AG08396 (cell line): ENCODE results near the gene OR4N2.
"Not testable (repeated sequence)": the region's sequence is repeated elsewhere in the genome, so short reads cannot be mapped to it uniquely, and the experiment has no call there.

Source experiments
- DNase-seq: peaks from one replicate; pipeline ENCODE4 v3.0.0; 2012; ENCODE audit warnings: low spot score, mixed read lengths

OR4N2 gene, protein sequence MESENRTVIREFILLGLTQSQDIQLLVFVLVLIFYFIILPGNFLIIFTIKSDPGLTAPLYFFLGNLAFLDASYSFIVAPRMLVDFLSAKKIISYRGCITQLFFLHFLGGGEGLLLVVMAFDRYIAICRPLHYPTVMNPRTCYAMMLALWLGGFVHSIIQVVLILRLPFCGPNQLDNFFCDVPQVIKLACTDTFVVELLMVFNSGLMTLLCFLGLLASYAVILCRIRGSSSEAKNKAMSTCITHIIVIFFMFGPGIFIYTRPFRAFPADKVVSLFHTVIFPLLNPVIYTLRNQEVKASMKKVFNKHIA

DNA sequence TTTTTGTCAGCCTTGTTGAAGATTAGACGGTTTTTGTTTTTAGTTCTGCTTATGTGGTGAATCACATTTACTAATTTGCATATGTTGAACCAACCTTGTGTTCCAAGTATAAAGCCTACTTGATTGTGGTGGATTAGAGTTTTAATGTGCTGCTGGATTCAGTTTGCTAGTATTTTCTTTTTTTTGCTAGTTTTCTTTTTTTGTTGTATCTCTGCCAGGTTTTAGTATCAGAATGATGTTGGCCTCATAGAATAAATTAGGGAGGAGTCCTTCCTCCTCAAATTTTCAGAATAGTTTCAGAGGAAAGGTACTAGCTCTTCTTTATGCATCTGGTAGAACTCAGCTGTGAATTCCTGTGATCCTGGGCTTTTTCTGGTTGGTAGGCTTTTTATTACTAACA lies at the start of gene OR4N2:
Gene OR4N2 (plus strand): TSS at position 301 of the 400 bp plus-strand sequence. CDS start 23,679 bp downstream, outside the sequence.
- not testable (repeated sequence) for DNase-seq

DNA sequence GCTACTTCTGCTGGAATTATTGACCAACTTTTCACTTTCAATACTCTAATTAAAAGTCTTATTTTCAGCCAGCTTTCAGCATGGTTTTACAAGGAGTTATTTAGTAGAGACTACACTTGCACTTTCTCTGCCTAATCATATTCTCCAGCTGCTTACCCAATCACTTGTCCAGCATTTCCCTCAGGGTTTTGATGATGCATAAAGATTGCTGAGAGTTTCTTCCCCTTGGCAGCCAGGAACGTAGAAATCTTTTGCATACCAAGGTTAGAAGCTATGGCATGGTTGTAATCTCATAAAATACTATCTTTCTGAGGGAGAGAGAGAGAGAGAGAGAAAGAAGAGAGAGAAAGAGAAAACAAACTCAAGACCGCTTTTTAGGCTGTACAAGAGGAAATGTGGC lies 49.4 kb upstream of the OR4N2 start:
- no peak for DNase-seq

DNA sequence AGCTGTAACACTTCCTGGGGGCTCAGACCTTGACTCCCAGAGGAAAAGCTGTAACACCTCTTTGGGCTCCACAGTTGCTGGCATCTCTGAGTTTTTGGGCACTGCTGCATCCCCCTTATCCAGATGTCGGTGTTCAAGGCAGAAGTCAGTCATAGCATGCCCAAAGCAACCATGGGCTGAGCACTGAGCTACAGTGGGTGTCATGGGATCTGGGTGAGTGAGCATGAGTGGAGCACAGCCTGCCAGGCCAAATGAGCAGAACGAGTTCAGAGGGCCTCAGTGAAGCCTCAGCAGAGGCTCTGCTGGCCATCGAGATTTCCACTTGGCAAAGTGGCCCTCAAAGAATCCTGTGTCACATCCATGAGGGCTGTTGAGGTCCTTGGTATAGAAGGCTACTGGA lies 32.1 kb upstream of the OR4N2 start:
- not testable (repeated sequence) for DNase-seq

DNA sequence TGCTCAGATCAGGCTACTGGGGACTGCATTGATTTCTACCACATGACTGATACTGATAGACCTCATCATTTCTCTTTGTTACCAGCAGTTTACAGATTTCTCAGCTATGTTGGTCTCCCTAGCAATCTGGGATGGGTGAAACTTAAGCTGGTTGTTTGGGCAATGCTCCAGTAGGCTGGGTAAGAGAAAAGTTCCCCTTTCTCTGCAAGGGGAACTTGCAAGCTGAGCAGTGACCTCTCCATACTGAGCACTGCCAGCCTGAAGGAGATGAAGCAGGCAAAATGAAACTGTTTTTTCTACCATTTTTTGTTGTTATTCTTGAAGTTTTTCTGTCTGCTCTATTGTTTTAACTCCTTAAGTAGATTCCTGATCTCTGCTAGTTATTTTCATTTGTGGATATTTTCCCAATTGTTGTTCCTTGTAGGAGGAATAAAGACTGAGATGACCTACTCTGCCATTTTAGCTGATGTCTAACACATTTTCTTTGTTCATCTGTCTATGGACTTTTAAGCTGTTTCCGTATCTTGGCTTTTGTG lies 31.6 kb upstream of the OR4N2 start:
- no peak for DNase-seq

DNA sequence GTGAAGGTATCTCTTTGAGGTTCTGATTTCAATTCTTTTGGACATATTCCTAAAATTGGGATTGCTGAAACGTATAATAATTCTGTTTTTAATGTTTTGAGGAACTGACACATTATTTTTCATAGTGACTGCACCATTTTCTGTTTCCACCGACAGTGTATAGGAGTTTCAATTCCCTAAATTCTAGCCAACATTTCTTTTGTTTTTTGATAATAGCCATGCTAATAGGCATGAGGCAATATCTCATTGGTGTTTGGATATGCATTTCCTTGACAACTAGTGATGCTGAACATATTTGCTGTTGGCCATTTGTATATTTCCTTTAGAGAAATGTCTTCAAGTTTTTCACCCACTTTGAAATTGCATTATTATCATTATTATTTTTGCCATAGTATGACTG lies 31.1 kb upstream of the OR4N2 start:
- DNase-seq = not testable (repeated sequence)

DNA sequence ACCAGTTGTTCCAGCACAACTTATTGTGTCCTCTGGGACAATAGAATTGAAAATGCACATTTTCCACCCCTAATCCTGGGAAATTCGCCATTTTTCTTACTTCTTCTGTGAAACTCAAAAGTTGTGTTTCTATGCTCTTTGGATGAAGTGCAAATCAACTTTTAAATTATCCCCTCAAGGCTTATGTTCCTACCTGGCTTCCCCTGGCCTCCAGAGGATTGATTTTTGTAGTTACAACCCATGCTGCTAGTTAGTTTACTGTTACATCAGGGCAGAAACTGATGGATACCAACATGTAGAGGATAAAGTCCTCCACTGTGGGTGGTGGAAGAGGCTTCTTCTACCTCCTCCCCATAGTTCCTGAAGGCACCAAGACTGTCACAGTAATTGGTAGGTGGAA lies 30.4 kb upstream of the OR4N2 start, which contains the start of gene OR4M1:
Gene OR4M1 (plus strand): TSS at position 301 of the 400 bp plus-strand sequence. CDS start 6,819 bp downstream, outside the sequence.
- DNase-seq = not testable (repeated sequence)

DNA sequence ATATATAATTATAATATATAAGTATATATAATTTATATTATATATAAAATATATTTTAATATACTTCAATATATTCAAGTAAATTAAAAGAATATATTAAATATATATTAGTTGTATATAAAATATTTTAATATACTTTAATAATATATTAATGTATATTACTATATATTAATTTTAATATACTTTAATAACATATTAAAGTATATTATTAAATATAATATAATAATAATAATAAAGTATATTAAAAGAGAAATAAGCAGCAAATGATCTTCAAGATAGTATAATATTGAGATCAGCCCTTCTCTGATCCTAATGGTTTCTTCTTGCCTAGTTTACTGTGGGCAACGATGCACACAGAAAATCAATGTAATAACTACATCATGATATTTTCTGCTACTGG lies 28.0 kb upstream of the OR4N2 start:
- no peak for DNase-seq

DNA sequence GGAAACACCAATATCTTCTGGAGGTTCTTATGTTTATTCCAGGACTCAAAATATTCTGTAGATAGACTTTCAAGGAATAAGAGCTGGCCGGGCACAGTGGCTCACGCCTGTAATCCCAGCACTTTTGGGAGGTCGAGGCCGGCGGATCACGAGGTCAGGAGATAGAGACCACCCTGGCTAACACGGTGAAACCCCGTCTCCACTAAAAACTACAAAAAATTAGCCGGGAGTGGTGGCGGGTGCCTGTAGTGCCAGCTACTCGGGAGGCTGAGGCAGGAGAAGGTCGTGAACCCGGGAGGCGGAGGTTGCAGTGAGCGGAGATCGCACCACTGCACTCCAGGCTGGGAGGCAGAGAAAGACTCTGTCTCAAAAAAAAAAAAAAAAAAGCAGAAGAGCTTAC lies 17.7 kb upstream of the OR4N2 start:
- not testable (repeated sequence) for DNase-seq

DNA sequence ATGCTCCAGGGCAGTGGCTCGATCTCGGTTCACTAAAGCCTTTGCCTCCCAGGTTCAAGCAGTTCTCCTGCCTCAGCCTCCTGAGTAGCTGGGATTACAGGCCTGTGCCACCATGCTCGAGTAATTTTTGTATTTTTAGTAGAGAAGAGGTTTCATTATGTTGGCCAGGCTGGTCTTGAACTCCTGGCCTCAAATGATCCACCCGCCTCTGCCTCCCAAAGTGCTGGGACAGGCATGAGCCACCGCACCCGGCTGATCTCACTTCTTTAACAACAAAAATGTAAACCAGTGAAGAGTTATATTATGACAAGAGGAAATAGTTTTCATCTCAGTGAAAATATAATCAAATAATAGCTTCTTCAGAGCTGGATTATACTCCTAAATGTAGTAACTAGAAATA lies 16.3 kb upstream of the OR4N2 start:
- DNase-seq = not testable (repeated sequence)

DNA sequence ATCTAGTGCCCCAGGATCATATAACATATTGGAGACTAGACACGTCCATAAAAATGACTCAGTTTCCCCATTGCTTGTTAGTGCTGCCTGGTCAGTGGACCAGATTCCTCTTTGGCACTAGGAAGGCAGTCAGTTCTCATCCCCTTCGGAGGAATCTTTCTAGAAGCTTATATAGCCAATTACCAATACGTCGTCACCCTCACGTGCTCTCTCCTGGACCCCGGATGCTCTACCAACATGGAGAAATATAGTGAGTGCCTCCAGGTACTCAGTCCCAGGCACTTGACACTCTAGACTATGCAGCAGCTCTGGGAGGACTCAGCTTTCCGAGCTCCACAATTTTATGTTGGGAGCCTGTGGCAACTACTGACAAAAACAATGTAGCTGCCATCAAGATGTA lies 15.4 kb upstream of the OR4N2 start:
- not testable (repeated sequence) for DNase-seq

DNA sequence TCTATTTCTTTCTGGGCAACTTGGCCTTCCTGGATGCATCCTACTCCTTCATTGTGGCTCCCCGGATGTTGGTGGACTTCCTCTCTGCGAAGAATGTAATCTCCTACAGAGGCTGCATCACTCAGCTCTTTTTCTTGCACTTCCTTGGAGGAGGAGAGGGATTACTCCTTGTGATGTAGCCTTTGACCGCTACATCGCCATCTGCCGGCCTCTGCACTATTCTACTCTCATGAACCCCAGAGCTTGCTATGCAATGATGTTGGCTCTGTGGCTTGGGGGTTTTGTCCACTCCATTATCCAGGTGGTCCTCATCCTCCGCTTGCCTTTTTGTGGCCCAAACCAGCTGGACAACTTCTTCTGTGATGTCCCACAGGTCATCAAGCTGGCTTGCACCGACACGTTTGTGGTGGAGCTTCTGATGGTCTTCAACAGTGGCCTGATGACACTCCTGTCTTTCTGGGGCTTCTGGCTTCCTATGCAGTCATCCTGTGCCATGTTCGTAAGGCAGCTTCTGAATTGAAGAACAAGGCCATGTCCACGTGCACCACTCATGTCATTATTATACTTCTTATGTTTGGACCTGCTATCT lies 7.0 kb upstream of the OR4N2 start:
- DNase-seq = not testable (repeated sequence)

DNA sequence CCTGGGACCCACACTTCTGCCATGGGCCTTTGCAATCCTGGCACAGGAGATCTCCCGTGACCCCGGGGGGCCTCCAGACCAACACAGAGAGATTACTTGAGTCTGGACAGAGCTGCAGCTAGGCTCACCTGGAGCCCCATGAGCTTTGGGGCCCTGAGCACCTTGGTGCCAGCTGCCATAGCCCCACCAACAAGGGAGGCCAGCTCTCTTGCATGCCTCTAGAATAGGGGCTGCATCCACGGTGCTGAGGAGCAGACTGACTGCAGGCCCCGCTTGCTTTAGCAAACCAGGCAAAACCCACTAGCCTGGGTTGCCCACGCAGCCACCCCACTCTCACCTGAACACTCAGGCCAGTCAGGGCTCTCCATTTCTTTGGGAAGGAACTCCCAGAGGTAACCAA lies 3.7 kb upstream of the OR4N2 start:
- no peak for DNase-seq

DNA sequence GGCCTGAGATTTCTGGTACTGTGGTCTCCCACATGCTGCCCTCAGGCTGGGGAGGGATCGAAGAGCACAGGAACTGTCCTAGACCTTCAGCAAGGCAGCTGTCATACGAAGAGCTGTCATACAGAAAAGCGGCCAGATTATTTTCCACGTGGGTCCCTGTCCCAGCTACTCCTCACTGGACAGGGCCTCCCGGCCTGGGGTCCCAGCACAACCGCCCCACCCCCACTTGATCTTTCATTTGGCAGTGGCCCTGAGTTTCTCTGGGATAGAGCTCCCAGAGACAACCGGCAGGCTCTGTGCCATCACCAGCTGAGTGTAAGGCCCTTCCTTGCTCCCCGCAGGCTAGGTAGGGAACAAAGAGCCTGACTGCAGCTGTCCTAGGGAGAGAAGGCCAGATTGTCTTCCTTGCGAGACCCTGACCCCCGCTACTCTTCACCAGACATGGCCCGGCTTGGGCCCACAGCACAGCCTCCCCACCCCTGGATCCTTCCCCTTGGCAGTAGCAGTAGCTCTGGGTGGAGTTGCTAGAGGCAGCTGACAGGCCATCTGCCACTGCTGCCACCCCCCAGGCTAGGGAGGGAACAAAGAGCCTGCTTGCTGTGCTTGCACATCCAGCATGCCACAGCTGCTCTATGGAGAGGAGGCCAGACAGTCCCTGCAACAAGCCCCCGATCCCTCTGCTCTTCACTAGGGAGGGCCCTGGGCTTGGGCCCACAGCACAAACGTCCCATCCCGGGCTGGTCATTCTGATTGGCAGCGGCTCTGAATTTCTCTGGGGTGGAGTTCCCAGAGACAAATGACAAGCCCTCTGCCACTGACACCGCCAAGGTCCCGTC lies 3.1 kb upstream of the OR4N2 start:
- DNase-seq = no peak

DNA sequence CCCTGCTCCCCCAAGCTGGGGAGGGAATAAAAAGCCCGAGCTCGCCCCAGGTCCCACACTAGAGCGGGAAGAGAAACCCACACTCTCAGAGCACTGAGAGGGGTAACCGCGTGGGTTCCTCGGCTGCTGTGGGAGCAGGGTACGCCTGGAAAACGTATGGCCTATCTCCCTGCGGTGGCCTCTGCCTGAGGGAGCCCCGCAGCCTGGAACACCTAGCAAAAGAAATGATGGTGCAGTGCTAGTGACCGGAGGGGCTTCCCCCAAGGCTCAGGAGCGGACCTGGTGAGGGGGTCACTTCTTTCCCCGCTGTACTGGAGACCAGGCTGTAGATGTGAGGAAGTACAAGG lies 2.5 kb upstream of the OR4N2 start:
- no peak for DNase-seq

DNA sequence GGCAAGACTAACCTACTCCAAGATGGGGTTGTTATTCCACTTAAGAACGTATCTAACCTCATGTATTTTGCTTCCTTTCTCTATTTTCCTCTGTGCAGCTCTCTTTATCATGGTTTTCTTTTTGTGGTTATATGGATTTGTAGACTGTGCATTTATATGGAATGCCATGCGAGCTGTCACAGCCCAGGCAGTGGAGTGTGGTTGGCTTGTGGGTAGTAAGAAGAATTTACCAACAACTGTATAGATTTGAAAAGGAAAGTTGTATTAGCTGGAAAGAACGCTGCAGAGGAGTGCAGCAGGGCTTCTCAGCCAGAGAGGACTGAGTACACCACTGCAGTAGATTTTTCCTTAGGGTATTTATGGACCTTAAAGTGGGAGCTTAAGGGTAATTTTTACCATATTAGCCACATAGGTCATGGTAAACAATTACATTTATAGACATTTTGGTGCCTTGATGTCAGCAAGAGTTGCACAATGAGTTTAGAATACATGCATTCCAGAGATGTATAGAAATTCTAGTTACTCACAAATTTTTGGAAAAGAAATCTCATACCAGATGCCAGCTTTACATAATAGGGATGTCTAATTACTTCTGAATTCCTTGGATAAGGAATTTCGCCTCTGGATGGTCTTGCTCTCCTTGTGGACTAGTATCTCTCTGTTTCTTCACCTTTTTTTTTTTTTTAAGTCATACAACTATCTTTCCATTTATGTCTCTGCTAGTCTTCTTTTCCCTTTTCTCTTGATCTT lies 9.8 kb downstream of the OR4N2 start:
- not testable (repeated sequence) for DNase-seq

DNA sequence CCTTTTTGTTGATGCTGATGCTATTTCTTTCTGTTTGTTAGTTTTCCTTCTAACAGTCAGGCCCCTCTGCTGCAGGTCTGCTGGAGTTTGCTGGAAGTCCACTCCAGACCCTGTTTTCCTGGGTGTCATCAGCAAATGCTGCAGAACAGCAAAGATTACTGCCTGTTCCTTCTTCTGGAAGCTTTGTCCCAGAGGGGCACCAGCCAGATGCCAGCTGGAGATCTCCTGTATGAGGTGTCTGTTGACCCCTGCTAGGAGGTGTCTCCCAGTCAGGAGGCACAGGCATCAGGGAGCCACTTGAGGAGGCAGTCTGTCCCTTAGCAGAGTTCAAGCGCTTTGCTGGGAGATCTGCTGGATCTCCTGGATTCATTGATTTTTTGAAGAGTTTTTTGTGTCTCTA lies 16.3 kb downstream of the OR4N2 start:
- DNase-seq = not testable (repeated sequence)

DNA sequence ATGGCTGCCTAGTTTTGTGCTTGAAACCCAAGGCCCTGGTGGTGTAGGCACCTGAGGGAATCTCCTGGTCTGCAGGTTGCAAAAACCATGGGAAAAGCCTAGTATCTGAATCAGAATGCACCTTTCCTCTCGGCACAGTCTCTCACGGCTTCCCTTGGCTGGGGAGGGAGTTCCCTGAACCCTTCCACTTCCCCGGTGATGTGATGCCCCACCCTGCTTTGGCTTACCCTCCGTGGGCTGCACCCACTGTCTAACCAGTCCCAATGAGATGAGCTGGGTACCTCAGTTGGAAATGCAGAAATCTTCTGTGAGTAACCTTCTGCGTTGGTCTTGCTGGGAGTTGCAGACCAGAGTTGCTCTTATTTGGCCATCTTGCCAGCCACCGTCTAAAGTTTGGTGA lies 17.4 kb downstream of the OR4N2 start:
- DNase-seq = not testable (repeated sequence)

DNA sequence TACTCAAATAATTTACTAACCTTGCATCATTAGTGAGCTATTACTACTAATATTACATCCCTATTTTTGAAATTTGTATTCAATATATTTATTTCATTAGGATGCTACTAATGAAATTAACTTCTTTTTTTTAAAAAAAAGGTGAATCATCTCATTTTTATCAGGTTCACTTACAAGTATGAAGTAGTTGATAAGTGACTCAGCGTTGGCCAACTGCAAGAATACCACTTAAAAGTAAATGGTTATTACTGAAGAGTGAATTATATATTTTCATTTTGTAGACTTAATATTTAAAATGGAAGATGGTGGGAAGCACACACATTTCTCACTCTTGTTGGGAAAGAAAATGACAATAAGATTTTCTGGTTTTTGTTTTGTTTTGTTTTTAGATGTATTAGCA lies 19.6 kb downstream of the OR4N2 start:
- no peak for DNase-seq

DNA sequence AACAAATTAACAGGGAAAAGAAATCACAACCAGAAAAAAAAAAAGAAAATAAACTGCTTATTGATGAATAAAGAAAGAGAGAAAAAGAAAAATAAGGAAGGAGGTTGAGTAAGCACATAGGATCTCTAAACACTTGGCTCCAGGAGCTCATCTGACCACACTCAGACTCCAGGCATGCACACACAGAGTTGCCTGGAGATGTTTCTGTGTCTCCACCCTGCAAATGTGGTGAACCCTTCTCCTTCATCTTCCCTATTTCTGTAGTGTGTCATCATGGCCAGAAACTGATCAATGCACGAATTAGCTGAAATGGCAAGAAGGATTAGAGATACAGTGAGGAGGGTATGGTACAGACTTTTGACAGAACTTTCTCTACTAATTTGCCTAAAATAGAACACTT lies 20.2 kb downstream of the OR4N2 start:
- no peak for DNase-seq

DNA sequence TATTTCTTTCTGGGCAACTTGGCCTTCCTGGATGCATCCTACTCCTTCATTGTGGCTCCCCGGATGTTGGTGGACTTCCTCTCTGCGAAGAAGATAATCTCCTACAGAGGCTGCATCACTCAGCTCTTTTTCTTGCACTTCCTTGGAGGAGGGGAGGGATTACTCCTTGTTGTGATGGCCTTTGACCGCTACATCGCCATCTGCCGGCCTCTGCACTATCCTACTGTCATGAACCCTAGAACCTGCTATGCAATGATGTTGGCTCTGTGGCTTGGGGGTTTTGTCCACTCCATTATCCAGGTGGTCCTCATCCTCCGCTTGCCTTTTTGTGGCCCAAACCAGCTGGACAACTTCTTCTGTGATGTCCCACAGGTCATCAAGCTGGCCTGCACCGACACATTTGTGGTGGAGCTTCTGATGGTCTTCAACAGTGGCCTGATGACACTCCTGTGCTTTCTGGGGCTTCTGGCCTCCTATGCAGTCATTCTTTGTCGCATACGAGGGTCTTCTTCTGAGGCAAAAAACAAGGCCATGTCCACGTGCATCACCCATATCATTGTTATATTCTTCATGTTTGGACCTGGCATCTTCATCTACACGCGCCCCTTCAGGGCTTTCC lies 24.2 kb downstream of the OR4N2 start:
- not testable (repeated sequence) for DNase-seq

DNA sequence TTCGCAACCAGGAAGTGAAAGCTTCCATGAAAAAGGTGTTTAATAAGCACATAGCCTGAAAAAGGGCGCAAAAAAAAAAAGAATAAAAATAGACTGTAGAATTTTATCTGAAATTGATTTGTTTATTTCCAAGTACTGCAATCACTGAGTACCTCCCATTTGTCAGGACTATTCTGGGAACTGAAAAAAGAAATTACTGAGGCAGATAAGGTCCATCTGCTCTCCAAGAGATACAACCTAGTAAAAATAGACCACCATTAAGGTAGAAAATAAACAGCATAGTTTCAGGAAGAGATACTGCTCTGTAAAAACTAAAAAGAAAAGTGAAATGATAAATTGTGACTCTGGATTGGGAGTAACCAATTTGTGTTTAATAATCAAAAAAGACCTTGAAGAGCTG lies 24.7 kb downstream of the OR4N2 start:
- DNase-seq = no peak
